CD8-positive, alpha-beta memory T cell (primary cell): ENCODE data around the gene KCMF1. TPM values are rescaled to one million over a fixed set of nuclear protein-coding genes. Genes with fewer than 3 reads are reported as not detected.

Experiments used
- CTCF ChIA-PET: fragments of 350-600 bp; sonication (Branson Sonifier 250); formaldehyde crosslinking; loops from one replicate; lab custom pipeline; 2021; ENCODE audit warnings: antibody characterized with exemption; lab: Charles Lee
- POLR2A ChIA-PET: fragments of 350-600 bp; sonication (Branson Sonifier 250); formaldehyde crosslinking; loops from one replicate; lab custom pipeline; 2021; ENCODE audit warnings: antibody characterized with exemption; lab: Charles Lee
- DNase-seq, 5 donors: peaks; one replicate each; pipeline versions ENCODE4 v3.0.0 to v3.0.0-alpha.2; 2020 to 2022; ENCODE audit warnings: mixed read lengths in 1 of 5
- H3K27ac ChIP-seq: one replicate; pipeline ENCODE4 v1.7.0; 2013; ENCODE audit warnings: low read depth, mild to moderate bottlenecking, low read length, moderate library complexity
- H3K27me3 ChIP-seq: 2 replicates; pipeline ENCODE4 v1.7.0; 2013; ENCODE audit warnings: low read length, mild to moderate bottlenecking; ENCODE audit not compliant: insufficient read depth, poor library complexity, severe bottlenecking
- H3K36me3 ChIP-seq: 2 replicates; pipeline ENCODE4 v1.7.0; 2013; ENCODE audit warnings: mild to moderate bottlenecking, low read length, moderate library complexity; ENCODE audit not compliant: insufficient read depth
- H3K4me1 ChIP-seq: 2 replicates; pipeline ENCODE4 v1.7.0; 2013; ENCODE audit warnings: mild to moderate bottlenecking, low read length, moderate library complexity; ENCODE audit not compliant: insufficient read depth
- H3K4me3 ChIP-seq: 2 replicates; pipeline ENCODE4 v1.7.0; 2013; ENCODE audit warnings: mild to moderate bottlenecking, low read length
- H3K9me3 ChIP-seq: 2 replicates; pipeline ENCODE4 v1.7.0; 2013; ENCODE audit warnings: mild to moderate bottlenecking, low read length
- H3K27ac Mint-ChIP-seq, 8 donors: one replicate each; pipeline ENCODE4 v1.8.0; 2020 to 2021; ENCODE audit warnings: mixed read lengths in 8 of 8, mild to moderate bottlenecking in 6 of 8, inconsistent platforms in 3 of 8, moderate library complexity in 3 of 8
- H3K27me3 Mint-ChIP-seq, 2 donors: one replicate each; pipeline ENCODE4 v1.8.0; 2020 to 2021; ENCODE audit warnings: mixed read lengths in 2 of 2, mild to moderate bottlenecking in 1 of 2, moderate library complexity in 1 of 2
- H3K36me3 Mint-ChIP-seq, 3 donors: one replicate each; pipeline ENCODE4 v1.8.0; 2020 to 2021; ENCODE audit warnings: mixed read lengths in 3 of 3, inconsistent platforms in 1 of 3, mild to moderate bottlenecking in 1 of 3
- H3K4me1 Mint-ChIP-seq, 3 donors: one replicate each; pipeline ENCODE4 v1.8.0; 2020 to 2021; ENCODE audit warnings: mixed read lengths in 3 of 3, inconsistent platforms in 1 of 3, mild to moderate bottlenecking in 1 of 3
- H3K4me3 Mint-ChIP-seq, 7 donors: one replicate each; pipeline ENCODE4 v1.8.0; 2020 to 2021; ENCODE audit warnings: mixed read lengths in 7 of 7, mild to moderate bottlenecking in 6 of 7, moderate library complexity in 4 of 7, inconsistent platforms in 2 of 7
- H3K9me3 Mint-ChIP-seq, 5 donors: one replicate each; pipeline ENCODE4 v1.8.0; 2020 to 2022; ENCODE audit warnings: mixed read lengths in 5 of 5, mild to moderate bottlenecking in 3 of 5, moderate library complexity in 2 of 5, inconsistent platforms in 1 of 5
- polyA plus RNA-seq: library from polyadenylated mRNA; unstranded; fragments of 300-500 nt; fragmentation: Illumina TruSeq; gene quantifications from one replicate; pipeline ENCODE4 v1.2.3, GENCODE V29; 2021
- total RNA-seq, 2 experiments: library from RNA; stranded (reverse); gene quantifications; one replicate each; pipeline ENCODE4 v1.2.3, GENCODE V29; 2021

Gene KCMF1
- total and polyA plus RNA-seq, 3 experiments from 2014 or later: 30.7 to 105 (median 98.1) TPM

GRCh38 chr2:84931384-84931821 lies 39.6 kb upstream of the KCMF1 start:
- CTCF ChIA-PET: no interaction called here
- no peaks in the 10 kb centered on the region for H3K9me3 Mint-ChIP-seq

GRCh38 chr2:84938194-84938879 lies 32.6 kb upstream of the KCMF1 start:
- Histone ChIP-seq H3K4me1 (peaks cover 21% of the 10 kb centered on the region), H3K4me3 (peak overlapping the region; percentile 51), H3K9me3 (no peaks in the 10 kb centered on the region), H3K27me3 (no peaks in the 10 kb centered on the region), H3K36me3 (no peaks in the 10 kb centered on the region), H3K27ac (no peak overlapping the region)
- H3K4me1 Mint-ChIP-seq: peaks cover 21 to 35% (median 28%) of the 10 kb centered on the region in 3 donors
- peak overlapping the region; percentile 92 to 100 (median 97) for H3K27ac Mint-ChIP-seq
- H3K36me3 Mint-ChIP-seq: no peaks in the 10 kb centered on the region
- peak in 3 of 5 donors; percentile 28 to 54 (median 45) for DNase-seq
- POLR2A ChIA-PET: interaction anchor here (1.8 to 5.1 kb wide), 3 partner anchors 8 to 50 kb away, joined by 5 to 46 read pairs (median 6); partner anchors contain the start of gene KCMF1
- no peaks in the 10 kb centered on the region for H3K27me3 Mint-ChIP-seq
- peak overlapping the region; percentile 39 to 91 (median 81) for H3K4me3 Mint-ChIP-seq
- CTCF ChIA-PET: interaction anchor here (0.7 to 9.8 kb wide), 5 partner anchors 9 to 77 kb away, joined by 4 to 97 read pairs (median 4); no protein-coding TSS in a partner anchor
- H3K9me3 Mint-ChIP-seq: no peaks in the 10 kb centered on the region

More at GRCh38 chr2:84931384-84931821, 39.6 kb upstream of the KCMF1 start:
- peaks cover 11% of the 10 kb centered on the region for H3K4me1 ChIP-seq
- H3K27ac ChIP-seq: no peak overlapping the region
- H3K4me3 ChIP-seq: no peak overlapping the region
- Mint-ChIP-seq H3K4me3 (no peak overlapping the region), H3K27me3 (peaks cover 0 to 1% of the 10 kb centered on the region in 2 donors), H3K4me1 (peaks cover 13 to 24% (median 21%) of the 10 kb centered on the region in 3 donors), H3K36me3 (peaks cover 0 to 2% (median 0%) of the 10 kb centered on the region in 3 donors), H3K27ac (peak overlapping the region in 2 of 8 donors; percentile 14 to 41)
- POLR2A ChIA-PET: no interaction called here
- DNase-seq: no peak
- no peaks in the 10 kb centered on the region for H3K36me3 ChIP-seq
- H3K9me3 ChIP-seq: no peaks in the 10 kb centered on the region
- H3K27me3 ChIP-seq: no peaks in the 10 kb centered on the region

GRCh38 chr2:84939426-84940087 lies 31.4 kb upstream of the KCMF1 start:
- no peaks in the 10 kb centered on the region for H3K27me3 ChIP-seq
- H3K27me3 Mint-ChIP-seq: no peaks in the 10 kb centered on the region
- DNase-seq: peak; percentile 57 to 82 (median 70)
- no peaks in the 10 kb centered on the region for H3K9me3 ChIP-seq
- H3K27ac Mint-ChIP-seq: peak overlapping the region; percentile 92 to 100 (median 97)
- H3K4me3 Mint-ChIP-seq: peak overlapping the region; percentile 39 to 91 (median 81)
- H3K4me3 ChIP-seq: peak overlapping the region; percentile 54
- no peaks in the 10 kb centered on the region for H3K36me3 Mint-ChIP-seq
- peaks cover 21% of the 10 kb centered on the region for H3K4me1 ChIP-seq
- POLR2A ChIA-PET: interaction anchor here (0.5 to 5.1 kb wide), 9 partner anchors 9 to 161 kb away, joined by 3 to 46 read pairs (median 5); partner anchors contain the start of genes KCMF1 and TRABD2A
- H3K4me1 Mint-ChIP-seq: peaks cover 21 to 36% (median 36%) of the 10 kb centered on the region in 3 donors
- no peaks in the 10 kb centered on the region for H3K36me3 ChIP-seq
- H3K27ac ChIP-seq: peak overlapping the region; percentile 47
- H3K9me3 Mint-ChIP-seq: no peaks in the 10 kb centered on the region
- CTCF ChIA-PET: interaction anchor here (0.7 to 9.8 kb wide), 10 partner anchors 9 to 156 kb away, joined by 3 to 97 read pairs (median 4); partner anchors contain the start of gene TRABD2A

DNA sequence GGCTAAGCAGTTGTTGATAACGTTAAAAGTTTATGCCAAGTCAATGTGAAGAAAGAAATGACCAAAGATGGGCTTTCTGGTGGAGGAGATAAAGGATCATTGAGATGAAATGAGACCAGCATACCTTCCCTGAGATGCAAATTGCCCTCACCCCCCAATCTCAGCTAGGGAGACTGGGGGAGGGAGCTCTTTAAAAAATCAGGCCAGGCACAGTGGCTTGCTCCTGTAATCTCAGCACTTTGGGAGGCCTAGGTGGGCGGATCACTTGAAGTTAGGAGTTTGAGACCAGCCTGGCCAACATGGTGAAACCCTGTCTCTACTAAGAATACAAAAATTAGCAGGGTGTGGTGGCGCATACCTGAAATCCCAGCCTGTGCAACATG lies 30.9 kb upstream of the KCMF1 start:
- Histone ChIP-seq H3K4me3 (peak overlapping the region; percentile 54), H3K27me3 (no peaks in the 10 kb centered on the region), H3K4me1 (peaks cover 25% of the 10 kb centered on the region), H3K9me3 (no peaks in the 10 kb centered on the region), H3K27ac (peak overlapping the region; percentile 47), H3K36me3 (no peaks in the 10 kb centered on the region)
- DNase-seq: no peak
- Mint-ChIP-seq H3K4me3 (peak overlapping the region; percentile 39 to 91 (median 81)), H3K27me3 (no peaks in the 10 kb centered on the region), H3K36me3 (no peaks in the 10 kb centered on the region), H3K4me1 (peaks cover 26 to 42% (median 41%) of the 10 kb centered on the region in 3 donors), H3K27ac (peak overlapping the region; percentile 92 to 100 (median 97)), H3K9me3 (no peaks in the 10 kb centered on the region)
- ChIA-PET POLR2A (interaction anchor here (0.8 to 5.1 kb wide), 7 partner anchors 10 to 60 kb away, joined by 3 to 46 read pairs (median 5); partner anchors contain the start of genes KCMF1 and TRABD2A), CTCF (interaction anchor here (0.7 to 9.8 kb wide), 8 partner anchors 9 to 157 kb away, joined by 3 to 97 read pairs (median 4); no protein-coding TSS in a partner anchor)

- Mint-ChIP-seq H3K4me3 (peak overlapping the region in 2 of 7 donors; percentile 34 to 52), H3K27ac (peak overlapping the region in 6 of 8 donors; percentile 23 to 92 (median 61)), H3K27me3 (no peaks in the 10 kb centered on the region), H3K9me3 (no peaks in the 10 kb centered on the region), H3K4me1 (peaks cover 32 to 45% (median 44%) of the 10 kb centered on the region in 3 donors), H3K36me3 (no peaks in the 10 kb centered on the region)
- Histone ChIP-seq H3K4me1 (peaks cover 32% of the 10 kb centered on the region), H3K36me3 (no peaks in the 10 kb centered on the region), H3K27ac (no peak overlapping the region), H3K4me3 (no peak overlapping the region), H3K9me3 (no peaks in the 10 kb centered on the region), H3K27me3 (no peaks in the 10 kb centered on the region)
- POLR2A ChIA-PET: interaction anchor here (1.8 to 5.1 kb wide), 2 partner anchors 15 to 30 kb away, joined by 19 to 46 read pairs; partner anchors contain the start of gene KCMF1
- no peak for DNase-seq
- CTCF ChIA-PET: interaction anchor here (9.8 kb wide), 1 partner anchor 15 kb away, joined by 97 read pairs; no protein-coding TSS in a partner anchor
Measured at GRCh38 chr2:84940831-84941412, 30.0 kb upstream of the KCMF1 start.

- CTCF ChIA-PET: interaction anchor here (9.8 kb wide), 1 partner anchor 17 kb away, joined by 97 read pairs; no protein-coding TSS in a partner anchor
- Histone ChIP-seq H3K4me3 (no peak overlapping the region), H3K27me3 (no peaks in the 10 kb centered on the region), H3K4me1 (peaks cover 43% of the 10 kb centered on the region), H3K27ac (no peak overlapping the region), H3K36me3 (no peaks in the 10 kb centered on the region), H3K9me3 (no peaks in the 10 kb centered on the region)
- Mint-ChIP-seq H3K36me3 (no peaks in the 10 kb centered on the region), H3K27ac (peak overlapping the region in 4 of 8 donors; percentile 16 to 68 (median 53)), H3K27me3 (no peaks in the 10 kb centered on the region), H3K9me3 (no peaks in the 10 kb centered on the region), H3K4me3 (no peak overlapping the region), H3K4me1 (peaks cover 41 to 51% (median 49%) of the 10 kb centered on the region in 3 donors)
- no peak for DNase-seq
- POLR2A ChIA-PET: interaction anchor here (5.1 kb wide), 1 partner anchor 28 kb away, joined by 46 read pairs; the partner anchor contains the start of gene KCMF1
Measured at GRCh38 chr2:84942166-84942565, 28.8 kb upstream of the KCMF1 start.

- H3K4me3 Mint-ChIP-seq: no peak overlapping the region
- H3K27me3 Mint-ChIP-seq: no peaks in the 10 kb centered on the region
- DNase-seq: no peak
- ChIA-PET CTCF (interaction anchor here (1.4 to 9.8 kb wide), 2 partner anchors 8 to 17 kb away, joined by 4 to 97 read pairs; no protein-coding TSS in a partner anchor), POLR2A (no interaction called here)
- peak overlapping the region in 5 of 8 donors; percentile 20 to 83 (median 47) for H3K27ac Mint-ChIP-seq
- Histone ChIP-seq H3K27ac (no peak overlapping the region), H3K4me3 (no peak overlapping the region), H3K9me3 (no peaks in the 10 kb centered on the region), H3K4me1 (peaks cover 42% of the 10 kb centered on the region), H3K27me3 (no peaks in the 10 kb centered on the region), H3K36me3 (no peaks in the 10 kb centered on the region)
- no peaks in the 10 kb centered on the region for H3K9me3 Mint-ChIP-seq
- H3K36me3 Mint-ChIP-seq: no peaks in the 10 kb centered on the region
- H3K4me1 Mint-ChIP-seq: peaks cover 39 to 49% (median 46%) of the 10 kb centered on the region in 3 donors
Measured at GRCh38 chr2:84942964-84943421, 28.0 kb upstream of the KCMF1 start.
